Epithelial cell of proximal tubule (primary cell): ENCODE measurements around the gene TSSK2. TPM values are rescaled to one million over a fixed set of nuclear protein-coding genes. Genes with fewer than 3 reads are reported as not detected.
"Not testable (repeated sequence)": the region's sequence is repeated elsewhere in the genome, so short reads cannot be mapped to it uniquely, and the experiment has no call there.

Source experiments
- DNase-seq: peaks from one replicate; pipeline ENCODE4 v3.0.0-alpha.2; 2011; ENCODE audit warnings: low read depth
- H3K4me3 ChIP-seq: 2 replicates; pipeline ENCODE4 v1.5.1; 2011; ENCODE audit warnings: low read depth, mild to moderate bottlenecking, low read length
- CTCF ChIP-seq: conservative IDR thresholded peaks from 2 replicates; pipeline ENCODE4 v1.5.1; 2012; ENCODE audit warnings: low read depth, mild to moderate bottlenecking, low read length
- total RNA-seq: library from RNA; depleted of rRNA; stranded (reverse); fragments of >200 nt; gene quantifications from 2 replicates; pipeline ENCODE4 v1.2.3, GENCODE V29; 2015

TSSK2 gene
- total RNA-seq, 1 donor from 2014 or later: not detected

- H3K4me3 ChIP-seq: no peak overlapping the region
- TF ChIP-seq CTCF: no peak
- DNase-seq: no peak
Observed at GRCh38 chr22:19150482-19151328, 19.6 kb downstream of the TSSK2 start.

- DNase-seq: no peak
- no peak for TF ChIP-seq CTCF
- no peak overlapping the region for H3K4me3 ChIP-seq
Observed at GRCh38 chr22:19151329-19152191, 20.5 kb downstream of the TSSK2 start.

DNA sequence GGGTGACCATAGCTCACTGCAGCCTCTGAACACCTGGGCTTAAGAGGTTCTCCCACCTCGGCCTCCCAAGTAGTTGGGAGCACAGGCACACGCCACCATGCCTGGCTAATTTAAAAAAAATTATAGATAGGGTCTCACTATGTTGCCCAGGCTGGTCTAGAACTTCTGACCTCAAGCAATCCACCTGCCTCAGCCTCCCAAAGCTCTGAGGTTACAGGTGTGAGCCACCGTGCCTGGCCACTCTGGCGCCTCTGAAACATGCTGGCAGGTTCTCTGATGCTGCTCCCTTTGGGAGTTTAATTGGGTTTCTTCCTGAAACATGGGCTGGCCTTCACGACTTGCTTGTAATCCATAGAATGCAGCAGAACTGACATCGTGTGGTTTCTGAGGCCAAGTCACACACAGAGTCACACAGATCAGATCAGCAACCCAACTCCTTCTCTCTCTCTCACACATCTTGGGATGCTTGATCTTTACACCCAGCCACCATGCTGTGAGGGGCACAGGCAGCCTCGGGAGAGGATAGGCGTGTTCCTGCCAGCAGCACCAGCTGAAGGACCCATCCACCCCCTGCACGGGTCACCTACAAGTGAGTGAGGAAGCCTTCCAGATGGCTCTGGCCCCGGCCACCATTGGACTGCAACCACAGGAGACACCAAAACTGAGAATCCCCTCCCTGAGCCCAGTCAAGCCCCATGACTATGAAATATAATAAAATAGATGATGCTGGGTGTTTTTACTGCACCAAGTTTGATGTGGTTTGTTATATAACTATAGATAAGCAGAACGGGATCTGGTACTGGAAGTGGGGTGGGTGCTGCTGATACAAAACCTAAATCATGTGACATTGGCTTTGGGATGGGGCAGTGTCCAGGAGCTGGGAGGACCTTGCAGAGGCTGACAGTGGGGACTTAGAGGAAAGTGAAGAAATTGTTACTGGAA lies 22.1 kb downstream of the TSSK2 start:
- DNase-seq: no peak
- no peak overlapping the region for H3K4me3 ChIP-seq
- no peak for TF ChIP-seq CTCF

GRCh38 chr22:19156109-19156508 lies 25.0 kb downstream of the TSSK2 start:
- not testable (repeated sequence) for H3K4me3 ChIP-seq, DNase-seq

GRCh38 chr22:19158649-19159048 lies 27.5 kb downstream of the TSSK2 start:
- DNase-seq, H3K4me3 ChIP-seq: not testable (repeated sequence)

- no peak for TF ChIP-seq CTCF
- no peak overlapping the region for H3K4me3 ChIP-seq
- no peak for DNase-seq
Observed at GRCh38 chr22:19164425-19164824, 33.3 kb downstream of the TSSK2 start.

DNA sequence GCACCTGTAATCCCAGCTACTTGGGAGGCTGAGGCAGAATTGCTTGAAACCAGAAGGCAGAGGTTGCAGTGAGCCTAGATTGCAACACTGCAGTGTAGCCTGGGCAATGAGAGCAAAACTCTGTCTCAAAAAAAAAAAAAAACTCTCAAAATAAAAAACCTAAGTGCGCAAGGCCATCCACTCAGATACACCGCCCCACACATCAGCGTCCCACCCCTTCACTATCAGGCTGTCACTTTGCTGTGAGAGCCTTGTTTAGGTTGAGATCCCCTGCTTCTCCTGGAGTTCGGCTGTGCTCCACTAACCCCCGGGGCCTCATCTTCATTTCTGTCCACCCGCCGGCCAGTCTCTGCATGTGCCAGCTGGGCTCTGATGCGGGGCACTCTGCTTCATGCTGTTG lies 35.3 kb downstream of the TSSK2 start:
- no peak overlapping the region for H3K4me3 ChIP-seq
- no peak for TF ChIP-seq CTCF

More for the DNA sequence above, 35.3 kb downstream of the TSSK2 start:
- DNase-seq: no peak
